ENCODE measurements around the gene ZBTB5. TPM values are rescaled to one million over a fixed set of nuclear protein-coding genes. Genes with fewer than 3 reads are reported as not detected.

ZBTB5 gene
- total RNA-seq, 1 donor from 2014 or later, result 15.1 TPM

GRCh38 chr9:37508135-37508833 lies 43.0 kb upstream of the ZBTB5 start:
- Histone ChIP-seq H3K27ac (ENCODE audit: low read depth, low read length) (no peak overlapping the region), H3K4me1 (ENCODE audit: control insufficient read depth in 3 of 3, insufficient read depth in 3 of 3, low read length in 3 of 3) (no peaks in the 10 kb centered on the region), H3K27me3 (ENCODE audit: control insufficient read depth in 3 of 3, insufficient read depth in 3 of 3, low read length in 3 of 3) (no peaks in the 10 kb centered on the region), H3K36me3 (ENCODE audit: control insufficient read depth in 3 of 3, insufficient read depth in 3 of 3, low read length in 3 of 3) (peaks cover 41 to 51% (median 43%) of the 10 kb centered on the region in 3 donors), H3K9ac (ENCODE audit: low read depth in 1 of 3, low read length in 3 of 3) (no peak overlapping the region), H3K4me3 (ENCODE audit: low read length in 3 of 3) (no peak overlapping the region), H3K9me3 (ENCODE audit: control insufficient read depth in 3 of 3, low read length in 3 of 3) (no peaks in the 10 kb centered on the region)

DNA sequence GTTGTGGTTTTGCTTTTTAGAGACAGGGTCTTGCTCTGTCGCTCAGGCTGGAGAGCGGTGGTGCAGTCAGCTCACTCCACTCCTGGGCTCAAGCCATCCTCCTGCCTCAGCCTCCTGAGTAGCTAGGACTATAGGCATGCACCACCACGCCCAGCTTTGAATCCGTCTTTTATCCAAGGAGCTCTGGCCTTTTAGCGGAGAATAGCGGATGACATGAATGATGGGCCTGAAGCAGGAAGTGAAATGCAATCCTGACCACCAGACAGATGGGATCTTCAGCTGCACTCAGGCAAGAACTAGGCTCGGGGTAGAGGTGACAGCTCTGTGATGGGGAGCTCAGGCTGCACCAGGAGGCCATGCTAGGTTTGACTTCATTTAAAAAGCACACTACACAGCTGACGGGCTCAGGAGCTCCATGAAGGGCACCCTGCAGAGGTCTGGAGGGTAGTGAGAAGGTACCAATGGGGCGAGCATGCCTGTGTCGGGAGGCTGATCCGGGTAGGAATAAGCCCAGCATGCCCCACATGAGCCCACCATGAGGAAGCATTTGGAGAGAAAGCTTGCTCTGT lies 42.4 kb upstream of the ZBTB5 start:
- Histone ChIP-seq H3K27me3 (ENCODE audit: control insufficient read depth in 3 of 3, insufficient read depth in 3 of 3, low read length in 3 of 3) (no peaks in the 10 kb centered on the region), H3K9ac (ENCODE audit: low read depth in 1 of 3, low read length in 3 of 3) (no peak overlapping the region), H3K9me3 (ENCODE audit: control insufficient read depth in 3 of 3, low read length in 3 of 3) (no peaks in the 10 kb centered on the region), H3K4me1 (ENCODE audit: control insufficient read depth in 3 of 3, insufficient read depth in 3 of 3, low read length in 3 of 3) (no peaks in the 10 kb centered on the region), H3K36me3 (ENCODE audit: control insufficient read depth in 3 of 3, insufficient read depth in 3 of 3, low read length in 3 of 3) (peaks cover 44 to 56% (median 46%) of the 10 kb centered on the region in 3 donors), H3K4me3 (ENCODE audit: low read length in 3 of 3) (no peak overlapping the region), H3K27ac (ENCODE audit: low read depth, low read length) (no peak overlapping the region)

GRCh38 chr9:37504605-37505004 lies 39.4 kb upstream of the ZBTB5 start:
- peaks cover 48 to 62% (median 52%) of the 10 kb centered on the region in 3 donors for H3K36me3 ChIP-seq (ENCODE audit: control insufficient read depth in 3 of 3, insufficient read depth in 3 of 3, low read length in 3 of 3)
- no peak overlapping the region for H3K9ac ChIP-seq (ENCODE audit: low read depth in 1 of 3, low read length in 3 of 3)
- no peaks in the 10 kb centered on the region for H3K4me1 ChIP-seq (ENCODE audit: control insufficient read depth in 3 of 3, insufficient read depth in 3 of 3, low read length in 3 of 3)
- no peak overlapping the region for H3K27ac ChIP-seq (ENCODE audit: low read depth, low read length)
- H3K27me3 ChIP-seq (ENCODE audit: control insufficient read depth in 3 of 3, insufficient read depth in 3 of 3, low read length in 3 of 3), result no peaks in the 10 kb centered on the region
- H3K9me3 ChIP-seq (ENCODE audit: control insufficient read depth in 3 of 3, low read length in 3 of 3), result no peaks in the 10 kb centered on the region
- H3K4me3 ChIP-seq (ENCODE audit: low read length in 3 of 3), result no peak overlapping the region

DNA sequence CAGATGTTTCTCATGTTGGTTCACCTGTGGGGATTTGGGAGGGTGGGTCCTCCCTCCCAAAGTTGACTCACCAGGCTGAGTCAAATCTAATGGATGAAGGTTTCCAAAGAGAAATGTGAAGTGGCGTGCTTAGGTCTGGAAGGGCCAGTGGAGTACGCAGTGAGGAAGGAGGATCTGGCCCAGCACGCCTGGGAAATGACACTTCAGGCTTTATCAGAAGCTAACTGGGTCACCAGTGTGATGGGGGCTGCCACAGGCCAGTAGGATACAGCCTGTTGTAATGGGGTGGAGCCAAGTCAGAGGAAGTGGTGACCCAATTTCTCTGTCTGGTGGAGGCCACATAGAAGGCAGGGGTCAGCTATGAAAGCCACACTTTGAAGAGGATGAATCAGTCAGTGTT lies 38.5 kb upstream of the ZBTB5 start:
- Histone ChIP-seq H3K27me3 (ENCODE audit: control insufficient read depth in 3 of 3, insufficient read depth in 3 of 3, low read length in 3 of 3) (no peaks in the 10 kb centered on the region), H3K9me3 (ENCODE audit: control insufficient read depth in 3 of 3, low read length in 3 of 3) (no peaks in the 10 kb centered on the region), H3K9ac (ENCODE audit: low read depth in 1 of 3, low read length in 3 of 3) (no peak overlapping the region), H3K4me3 (ENCODE audit: low read length in 3 of 3) (no peak overlapping the region), H3K27ac (ENCODE audit: low read depth, low read length) (no peak overlapping the region), H3K36me3 (ENCODE audit: control insufficient read depth in 3 of 3, insufficient read depth in 3 of 3, low read length in 3 of 3) (peaks cover 51 to 61% (median 57%) of the 10 kb centered on the region in 3 donors), H3K4me1 (ENCODE audit: control insufficient read depth in 3 of 3, insufficient read depth in 3 of 3, low read length in 3 of 3) (no peaks in the 10 kb centered on the region)

GRCh38 chr9:37501957-37502596 lies 36.8 kb upstream of the ZBTB5 start:
- H3K27me3 ChIP-seq (ENCODE audit: control insufficient read depth in 3 of 3, insufficient read depth in 3 of 3, low read length in 3 of 3), result no peaks in the 10 kb centered on the region
- H3K9me3 ChIP-seq (ENCODE audit: control insufficient read depth in 3 of 3, low read length in 3 of 3), result no peaks in the 10 kb centered on the region
- H3K27ac ChIP-seq (ENCODE audit: low read depth, low read length), result no peak overlapping the region
- H3K36me3 ChIP-seq (ENCODE audit: control insufficient read depth in 3 of 3, insufficient read depth in 3 of 3, low read length in 3 of 3), result peaks cover 49 to 63% (median 57%) of the 10 kb centered on the region in 3 donors
- no peaks in the 10 kb centered on the region for H3K4me1 ChIP-seq (ENCODE audit: control insufficient read depth in 3 of 3, insufficient read depth in 3 of 3, low read length in 3 of 3)
- no peak overlapping the region for H3K9ac ChIP-seq (ENCODE audit: low read depth in 1 of 3, low read length in 3 of 3)
- H3K4me3 ChIP-seq (ENCODE audit: low read length in 3 of 3), result no peak overlapping the region

GRCh38 chr9:37499297-37499696 lies 34.0 kb upstream of the ZBTB5 start:
- no peaks in the 10 kb centered on the region for H3K27me3 ChIP-seq (ENCODE audit: control insufficient read depth in 3 of 3, insufficient read depth in 3 of 3, low read length in 3 of 3)
- peaks cover 51 to 67% (median 65%) of the 10 kb centered on the region in 3 donors for H3K36me3 ChIP-seq (ENCODE audit: control insufficient read depth in 3 of 3, insufficient read depth in 3 of 3, low read length in 3 of 3)
- no peak overlapping the region for H3K27ac ChIP-seq (ENCODE audit: low read depth, low read length)
- peaks cover 5 to 10% (median 6%) of the 10 kb centered on the region in 3 donors for H3K4me1 ChIP-seq (ENCODE audit: control insufficient read depth in 3 of 3, insufficient read depth in 3 of 3, low read length in 3 of 3)
- no peak overlapping the region for H3K9ac ChIP-seq (ENCODE audit: low read depth in 1 of 3, low read length in 3 of 3)
- no peak overlapping the region for H3K4me3 ChIP-seq (ENCODE audit: low read length in 3 of 3)
- H3K9me3 ChIP-seq (ENCODE audit: control insufficient read depth in 3 of 3, low read length in 3 of 3), result no peaks in the 10 kb centered on the region

GRCh38 chr9:37498457-37498856 lies 33.2 kb upstream of the ZBTB5 start:
- Histone ChIP-seq H3K36me3 (ENCODE audit: control insufficient read depth in 3 of 3, insufficient read depth in 3 of 3, low read length in 3 of 3) (peaks cover 54 to 68% (median 67%) of the 10 kb centered on the region in 3 donors), H3K9ac (ENCODE audit: low read depth in 1 of 3, low read length in 3 of 3) (no peak overlapping the region), H3K27ac (ENCODE audit: low read depth, low read length) (no peak overlapping the region), H3K9me3 (ENCODE audit: control insufficient read depth in 3 of 3, low read length in 3 of 3) (no peaks in the 10 kb centered on the region), H3K4me3 (ENCODE audit: low read length in 3 of 3) (no peak overlapping the region), H3K27me3 (ENCODE audit: control insufficient read depth in 3 of 3, insufficient read depth in 3 of 3, low read length in 3 of 3) (no peaks in the 10 kb centered on the region), H3K4me1 (ENCODE audit: control insufficient read depth in 3 of 3, insufficient read depth in 3 of 3, low read length in 3 of 3) (peaks cover 5 to 10% (median 6%) of the 10 kb centered on the region in 3 donors)

- no peak overlapping the region for H3K27ac ChIP-seq (ENCODE audit: low read depth, low read length)
- no peaks in the 10 kb centered on the region for H3K9me3 ChIP-seq (ENCODE audit: control insufficient read depth in 3 of 3, low read length in 3 of 3)
- H3K4me3 ChIP-seq (ENCODE audit: low read length in 3 of 3), result no peak overlapping the region
- H3K27me3 ChIP-seq (ENCODE audit: control insufficient read depth in 3 of 3, insufficient read depth in 3 of 3, low read length in 3 of 3), result no peaks in the 10 kb centered on the region
- H3K36me3 ChIP-seq (ENCODE audit: control insufficient read depth in 3 of 3, insufficient read depth in 3 of 3, low read length in 3 of 3), result peaks cover 54 to 68% (median 67%) of the 10 kb centered on the region in 3 donors
- H3K9ac ChIP-seq (ENCODE audit: low read depth in 1 of 3, low read length in 3 of 3), result no peak overlapping the region
- H3K4me1 ChIP-seq (ENCODE audit: control insufficient read depth in 3 of 3, insufficient read depth in 3 of 3, low read length in 3 of 3), result peaks cover 5 to 10% (median 6%) of the 10 kb centered on the region in 3 donors
Measured at GRCh38 chr9:37497320-37497719, 32.1 kb upstream of the ZBTB5 start.

DNA sequence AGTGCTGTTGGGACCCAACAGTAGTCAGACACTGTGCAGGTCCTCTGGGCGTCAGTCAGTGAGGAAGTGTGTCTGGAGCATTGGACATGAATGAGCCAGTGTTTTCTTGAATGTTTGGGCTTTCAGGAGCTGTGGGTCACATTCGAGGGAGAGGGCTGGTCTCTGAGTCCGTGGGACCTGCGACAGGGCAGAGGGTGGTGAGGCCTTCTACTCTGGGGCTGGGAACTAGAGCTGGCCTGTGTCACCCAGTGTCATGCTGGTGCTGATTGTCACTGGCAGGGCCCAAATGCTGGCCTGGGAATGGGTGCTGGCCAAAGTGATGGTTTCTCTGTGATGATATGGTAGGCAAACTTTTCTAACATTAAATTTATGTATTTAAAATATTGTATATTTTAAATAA lies 30.8 kb upstream of the ZBTB5 start:
- H3K4me3 ChIP-seq (ENCODE audit: low read length in 3 of 3), result peak overlapping the region in 1 of 3 donors; percentile 49
- no peaks in the 10 kb centered on the region for H3K27me3 ChIP-seq (ENCODE audit: control insufficient read depth in 3 of 3, insufficient read depth in 3 of 3, low read length in 3 of 3)
- H3K9me3 ChIP-seq (ENCODE audit: control insufficient read depth in 3 of 3, low read length in 3 of 3), result no peaks in the 10 kb centered on the region
- H3K4me1 ChIP-seq (ENCODE audit: control insufficient read depth in 3 of 3, insufficient read depth in 3 of 3, low read length in 3 of 3), result peaks cover 5 to 10% (median 6%) of the 10 kb centered on the region in 3 donors
- H3K36me3 ChIP-seq (ENCODE audit: control insufficient read depth in 3 of 3, insufficient read depth in 3 of 3, low read length in 3 of 3), result peaks cover 41 to 62% (median 61%) of the 10 kb centered on the region in 3 donors
- peak overlapping the region; percentile 2 for H3K27ac ChIP-seq (ENCODE audit: low read depth, low read length)
- peak overlapping the region in 1 of 3 donors; percentile 51 for H3K9ac ChIP-seq (ENCODE audit: low read depth in 1 of 3, low read length in 3 of 3)

DNA sequence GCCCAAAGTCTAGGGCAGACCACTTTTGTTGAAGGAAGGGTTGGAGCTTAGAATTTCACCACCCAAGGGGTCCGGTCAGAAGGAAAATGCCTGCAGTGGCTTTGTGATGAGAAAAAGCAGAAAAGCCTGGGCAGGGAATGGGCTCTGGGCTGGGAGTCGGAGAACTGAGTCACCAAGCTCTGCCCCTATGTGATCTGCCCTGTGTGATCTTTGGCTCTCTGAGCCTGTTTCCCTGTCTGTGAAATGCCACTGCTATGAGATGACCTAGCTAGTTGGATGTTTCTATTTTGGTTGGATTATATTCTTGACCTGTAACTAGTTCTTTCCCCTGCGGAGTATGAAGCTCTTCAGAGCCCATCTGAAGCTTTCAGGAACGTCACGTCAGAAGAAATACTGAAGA lies 30.3 kb upstream of the ZBTB5 start:
- Histone ChIP-seq H3K4me3 (ENCODE audit: low read length in 3 of 3) (peak overlapping the region in 1 of 3 donors; percentile 49), H3K27ac (ENCODE audit: low read depth, low read length) (peak overlapping the region; percentile 2), H3K9ac (ENCODE audit: low read depth in 1 of 3, low read length in 3 of 3) (peak overlapping the region in 1 of 3 donors; percentile 51), H3K9me3 (ENCODE audit: control insufficient read depth in 3 of 3, low read length in 3 of 3) (no peaks in the 10 kb centered on the region), H3K27me3 (ENCODE audit: control insufficient read depth in 3 of 3, insufficient read depth in 3 of 3, low read length in 3 of 3) (no peaks in the 10 kb centered on the region), H3K4me1 (ENCODE audit: control insufficient read depth in 3 of 3, insufficient read depth in 3 of 3, low read length in 3 of 3) (peaks cover 5 to 10% (median 6%) of the 10 kb centered on the region in 3 donors), H3K36me3 (ENCODE audit: control insufficient read depth in 3 of 3, insufficient read depth in 3 of 3, low read length in 3 of 3) (peaks cover 37 to 62% (median 57%) of the 10 kb centered on the region in 3 donors)
